ENCODE data around the gene ATP6AP2. TPM values are rescaled to one million over a fixed set of nuclear protein-coding genes. Genes with fewer than 3 reads are reported as not detected.
"Not testable (repeated sequence)": the region's sequence is repeated elsewhere in the genome, so short reads cannot be mapped to it uniquely, and the experiment has no call there.

The ATP6AP2 gene
- total RNA-seq, 3 donors from 2014 or later (not counting 1 experiment from before 2014, with no cell fraction given) = 94.3 to 102 (median 99.9) TPM

DNA sequence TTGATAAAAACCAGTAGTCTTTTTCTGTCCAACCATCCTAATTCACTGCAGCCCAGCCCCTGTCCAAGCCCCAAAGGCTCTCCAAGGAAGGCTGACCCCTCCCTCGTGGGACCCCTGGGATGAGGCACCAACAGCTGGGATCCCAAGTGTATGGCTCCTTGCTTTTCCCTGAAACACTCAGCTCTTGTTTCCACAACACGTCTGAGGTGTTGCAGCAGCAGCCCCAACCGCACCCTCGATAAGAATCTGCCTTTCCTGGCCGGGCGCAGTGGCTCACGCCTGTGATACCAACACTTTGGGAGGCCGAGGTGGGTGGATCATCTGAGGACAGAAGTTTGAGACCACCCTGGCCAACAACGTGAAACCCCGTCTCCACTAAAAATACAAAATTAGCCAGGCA, 17.0 kb upstream of the ATP6AP2 start:
- Histone ChIP-seq H3K4me1 (ENCODE audit: control insufficient read depth, insufficient read depth, low read length) (no peaks in the 10 kb centered on the region), H3K27me3 (ENCODE audit: control insufficient read depth, insufficient read depth, low read length) (no peaks in the 10 kb centered on the region), H3K9me3 (ENCODE audit: control insufficient read depth, insufficient read depth, low read length) (no peaks in the 10 kb centered on the region), H3K27ac (ENCODE audit: low read length) (no peak overlapping the region), H3K36me3 (ENCODE audit: control insufficient read depth, insufficient read depth, low read length) (no peaks in the 10 kb centered on the region), H3K4me3 (ENCODE audit: low read length) (no peak overlapping the region)
- Mint-ChIP-seq H3K4me1 (no peaks in the 10 kb centered on the region), H3K27ac (no peak overlapping the region), H3K4me3 (no peak overlapping the region), H3K9me3 (no peaks in the 10 kb centered on the region), H3K36me3 (no peaks in the 10 kb centered on the region), H3K27me3 (ENCODE audit: low read depth in 2 of 2) (peaks cover 0 to 7% of the 10 kb centered on the region in 2 donors)
- TF ChIP-seq, protein P1, sequence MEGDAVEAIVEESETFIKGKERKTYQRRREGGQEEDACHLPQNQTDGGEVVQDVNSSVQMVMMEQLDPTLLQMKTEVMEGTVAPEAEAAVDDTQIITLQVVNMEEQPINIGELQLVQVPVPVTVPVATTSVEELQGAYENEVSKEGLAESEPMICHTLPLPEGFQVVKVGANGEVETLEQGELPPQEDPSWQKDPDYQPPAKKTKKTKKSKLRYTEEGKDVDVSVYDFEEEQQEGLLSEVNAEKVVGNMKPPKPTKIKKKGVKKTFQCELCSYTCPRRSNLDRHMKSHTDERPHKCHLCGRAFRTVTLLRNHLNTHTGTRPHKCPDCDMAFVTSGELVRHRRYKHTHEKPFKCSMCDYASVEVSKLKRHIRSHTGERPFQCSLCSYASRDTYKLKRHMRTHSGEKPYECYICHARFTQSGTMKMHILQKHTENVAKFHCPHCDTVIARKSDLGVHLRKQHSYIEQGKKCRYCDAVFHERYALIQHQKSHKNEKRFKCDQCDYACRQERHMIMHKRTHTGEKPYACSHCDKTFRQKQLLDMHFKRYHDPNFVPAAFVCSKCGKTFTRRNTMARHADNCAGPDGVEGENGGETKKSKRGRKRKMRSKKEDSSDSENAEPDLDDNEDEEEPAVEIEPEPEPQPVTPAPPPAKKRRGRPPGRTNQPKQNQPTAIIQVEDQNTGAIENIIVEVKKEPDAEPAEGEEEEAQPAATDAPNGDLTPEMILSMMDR (IDR thresholded peaks at IDR 0.05) = no peak
- intact Hi-C loops (cut with micrococcal nuclease) = no loop called here
- ATAC-seq = no peak
- WGBS (ENCODE audit: insufficient coverage) = 93% methylated on average over 10 of the region's 10 CpGs
- no peak for DNase-seq

DNA sequence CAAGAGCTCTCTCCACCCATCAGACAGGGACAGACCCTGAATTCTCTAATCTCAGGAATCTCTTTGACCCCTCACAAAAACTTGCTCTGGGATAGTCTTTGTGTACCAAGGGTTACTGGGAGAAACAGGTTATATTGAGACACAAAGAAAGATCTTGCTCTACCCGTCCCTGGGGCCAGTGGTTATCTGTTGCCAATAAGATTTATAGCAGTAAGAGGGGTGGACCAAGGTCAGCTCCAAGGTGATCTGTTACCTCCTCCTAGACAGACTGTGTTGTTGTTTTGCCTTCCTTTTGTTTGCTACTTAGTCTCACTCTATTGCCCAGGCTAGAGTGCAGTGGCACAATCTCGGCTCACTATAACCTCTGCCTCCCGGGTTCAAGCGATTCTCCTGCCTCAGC, 16.3 kb upstream of the ATP6AP2 start:
- Mint-ChIP-seq H3K27ac (no peak overlapping the region), H3K4me3 (no peak overlapping the region), H3K27me3 (ENCODE audit: low read depth in 2 of 2) (peaks cover 0 to 7% of the 10 kb centered on the region in 2 donors), H3K4me1 (no peaks in the 10 kb centered on the region), H3K36me3 (no peaks in the 10 kb centered on the region), H3K9me3 (no peaks in the 10 kb centered on the region)
- TF ChIP-seq, protein P1 (IDR thresholded peaks at IDR 0.05) = no peak
- Histone ChIP-seq H3K4me1 (ENCODE audit: control insufficient read depth, insufficient read depth, low read length) (no peaks in the 10 kb centered on the region), H3K27ac (ENCODE audit: low read length) (no peak overlapping the region), H3K36me3 (ENCODE audit: control insufficient read depth, insufficient read depth, low read length) (no peaks in the 10 kb centered on the region), H3K27me3 (ENCODE audit: control insufficient read depth, insufficient read depth, low read length) (no peaks in the 10 kb centered on the region), H3K4me3 (ENCODE audit: low read length) (no peak overlapping the region), H3K9me3 (ENCODE audit: control insufficient read depth, insufficient read depth, low read length) (no peaks in the 10 kb centered on the region)
- ATAC-seq (no peak), DNase-seq (no peak)
- WGBS (ENCODE audit: insufficient coverage) = 100% methylated on average over 2 of the region's 4 CpGs
- intact Hi-C loops (cut with micrococcal nuclease) = no loop called here

DNA sequence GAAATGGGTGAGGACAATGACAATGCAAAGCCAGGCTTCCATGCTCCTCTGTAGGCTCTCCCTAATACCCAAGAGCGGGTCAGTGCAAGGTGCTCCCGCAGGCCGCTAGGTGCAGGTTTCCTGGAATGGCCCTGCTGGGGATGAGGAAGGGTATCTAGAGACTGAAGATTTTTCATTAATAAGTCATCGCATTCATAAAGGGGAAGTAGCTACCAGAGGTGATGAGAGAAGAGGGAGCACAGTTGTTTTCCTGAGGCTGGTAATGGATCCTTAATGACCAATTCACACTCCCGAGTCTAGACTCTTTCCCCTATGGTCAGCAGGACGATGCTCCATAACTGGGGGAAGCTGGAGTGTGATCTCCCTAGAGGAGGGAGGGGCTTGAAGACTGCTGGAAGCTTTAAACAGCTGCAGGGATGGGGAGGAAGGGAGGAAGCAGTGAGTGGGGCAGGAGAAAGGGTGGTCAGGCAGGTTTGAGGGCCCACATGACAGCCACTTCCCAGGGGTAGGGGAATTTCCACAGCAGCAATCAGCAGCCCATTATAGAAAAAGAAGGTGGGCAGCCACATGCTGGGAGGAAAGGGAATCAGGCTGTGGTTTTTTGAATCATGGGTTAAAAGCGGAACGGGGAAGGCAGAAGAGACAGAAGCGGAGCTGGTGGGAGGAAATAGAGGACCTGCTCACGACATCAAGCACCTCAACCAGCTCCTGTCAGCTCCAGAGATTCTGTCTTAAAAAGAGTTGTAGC, 10.2 kb upstream of the ATP6AP2 start:
- WGBS (ENCODE audit: insufficient coverage) = 34% methylated on average over 7 of the region's 10 CpGs
- H3K9me3 ChIP-seq (ENCODE audit: control insufficient read depth, insufficient read depth, low read length) = no peaks in the 10 kb centered on the region
- peak overlapping the region; percentile 2 for H3K4me3 ChIP-seq (ENCODE audit: low read length)
- Mint-ChIP-seq H3K36me3 (no peaks in the 10 kb centered on the region), H3K4me3 (peak overlapping the region; percentile 67), H3K4me1 (peaks cover 10 to 13% of the 10 kb centered on the region in 2 donors), H3K27me3 (ENCODE audit: low read depth in 2 of 2) (peaks cover 3 to 26% of the 10 kb centered on the region in 2 donors), H3K9me3 (no peaks in the 10 kb centered on the region), H3K27ac (peak overlapping the region in 1 of 2 donors; percentile 83)
- ATAC-seq = peak in 1 of 3 donors; percentile 24
- peak in 1 of 2 donors; percentile 24 for DNase-seq
- TF ChIP-seq, protein P1 (IDR thresholded peaks at IDR 0.05) = no peak
- no peaks in the 10 kb centered on the region for H3K27me3 ChIP-seq (ENCODE audit: control insufficient read depth, insufficient read depth, low read length)
- H3K4me1 ChIP-seq (ENCODE audit: control insufficient read depth, insufficient read depth, low read length) = peaks cover 3% of the 10 kb centered on the region
- no peak overlapping the region for H3K27ac ChIP-seq (ENCODE audit: low read length)
- H3K36me3 ChIP-seq (ENCODE audit: control insufficient read depth, insufficient read depth, low read length) = no peaks in the 10 kb centered on the region
- intact Hi-C loops (cut with micrococcal nuclease) = no loop called here

DNA sequence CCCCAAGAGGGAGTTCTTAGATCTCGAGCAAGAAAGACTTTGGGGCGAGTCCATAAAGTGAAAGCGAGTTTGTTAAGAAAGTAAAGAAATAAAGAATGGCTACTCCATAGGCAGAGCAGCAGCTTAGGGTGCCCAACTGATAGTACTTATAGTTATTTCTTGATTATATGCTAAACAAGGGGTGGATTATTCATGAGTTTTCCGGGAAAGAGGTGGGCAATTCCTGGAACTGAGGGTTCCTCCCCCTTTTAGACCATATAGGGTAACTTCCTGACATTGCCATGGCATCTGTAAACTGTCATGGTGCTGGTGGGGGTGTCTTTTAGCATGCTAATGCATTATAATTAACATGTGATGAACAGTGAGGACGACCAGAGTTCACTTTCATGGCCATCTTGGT, 9.6 kb upstream of the ATP6AP2 start:
- H3K27me3 ChIP-seq (ENCODE audit: control insufficient read depth, insufficient read depth, low read length); H3K9me3 Mint-ChIP-seq; H3K4me1 ChIP-seq (ENCODE audit: control insufficient read depth, insufficient read depth, low read length); intact Hi-C loops (cut with micrococcal nuclease); ATAC-seq; H3K36me3 Mint-ChIP-seq; H3K9me3 ChIP-seq (ENCODE audit: control insufficient read depth, insufficient read depth, low read length); H3K27ac ChIP-seq (ENCODE audit: low read length); H3K36me3 ChIP-seq (ENCODE audit: control insufficient read depth, insufficient read depth, low read length): not testable (repeated sequence)
- peak overlapping the region; percentile 67 for H3K4me3 Mint-ChIP-seq
- peak overlapping the region in 1 of 2 donors; percentile 83 for H3K27ac Mint-ChIP-seq
- peak in 1 of 2 donors; percentile 56 for DNase-seq
- peaks cover 3 to 26% of the 10 kb centered on the region in 2 donors for H3K27me3 Mint-ChIP-seq (ENCODE audit: low read depth in 2 of 2)
- WGBS (ENCODE audit: insufficient coverage) = 52% methylated on average over 4 of the region's 5 CpGs
- peaks cover 10 to 13% of the 10 kb centered on the region in 2 donors for H3K4me1 Mint-ChIP-seq
- H3K4me3 ChIP-seq (ENCODE audit: low read length) = peak overlapping the region; percentile 2
